Vagina (tissue), 2 donors: ENCODE results near the gene SYCP2L. TPM values are rescaled to one million over a fixed set of nuclear protein-coding genes. Genes with fewer than 3 reads are reported as not detected.
"Not testable (repeated sequence)": the region's sequence is repeated elsewhere in the genome, so short reads cannot be mapped to it uniquely, and the experiment has no call there.

Experiments
- DNase-seq, 2 donors: peaks; one replicate each; pipeline ENCODE4 v3.0.0-alpha.2; 2017; ENCODE audit errors: extremely low spot score in 2 of 2
- H3K27ac ChIP-seq: fragments of 200-600 bp; sonication (generic); one replicate; pipeline ENCODE4 v1.5.1; 2019
- H3K27me3 ChIP-seq: fragments of 200-600 bp; sonication (generic); one replicate; pipeline ENCODE4 v1.5.1; 2019
- H3K36me3 ChIP-seq, 2 donors: fragments of 200-600 bp; sonication (generic); one replicate each; pipeline ENCODE4 v1.5.1; 2017 to 2019
- H3K4me1 ChIP-seq: fragments of 200-600 bp; sonication (generic); one replicate; pipeline ENCODE4 v1.5.1; 2019
- H3K4me3 ChIP-seq, 2 donors: fragments of 200-600 bp; sonication (generic); 1 replicate in 1 of 2; 2 replicates in 1 of 2; pipeline ENCODE4 v1.5.1; 2016 to 2019
- H3K9me3 ChIP-seq: fragments of 200-600 bp; sonication (generic); one replicate; pipeline ENCODE4 v1.5.1; 2019
- CTCF ChIP-seq, 3 experiments: fragments of 450-650 bp in 2 of 3; fragments of 200-600 bp in 1 of 3; sonication (generic) in 1 of 3; IDR thresholded peaks; one replicate each; pipeline ENCODE4 v1.5.1; 2017 to 2019; ENCODE audit warnings: antibody characterized with exemption in 3 of 3, mild to moderate bottlenecking in 2 of 3, moderate library complexity in 2 of 3
- POLR2A ChIP-seq, 2 donors: fragments of 450-650 bp; IDR thresholded peaks; one replicate each; pipeline ENCODE4 v1.6.1; 2017; ENCODE audit warnings: antibody characterized with exemption in 2 of 2, mild to moderate bottlenecking in 2 of 2, moderate library complexity in 2 of 2
- POLR2AphosphoS5 ChIP-seq, 2 donors: sonication (generic); formaldehyde crosslinking; IDR thresholded peaks; one replicate each; pipeline ENCODE4 v1.9.0; 2017; ENCODE audit warnings: antibody characterized with exemption in 2 of 2, mild to moderate bottlenecking in 2 of 2, low read depth in 1 of 2; ENCODE audit not compliant: insufficient read depth in 1 of 2
- intact Hi-C: fragments of 100-400 bp; cut with DNase I; formaldehyde crosslinking; loops from one replicate; pipeline ENCODE4 v1.15.1; 2023
- total RNA-seq: library from RNA; depleted of rRNA; stranded (reverse); fragments of >200 nt; gene quantifications from one replicate; pipeline ENCODE4 v1.2.3, GENCODE V29; 2016

Gene SYCP2L
- total RNA-seq, 1 donor from 2014 or later, result 0.25 TPM

- H3K27ac ChIP-seq, result no peak overlapping the region
These were observed 9.0 kb upstream of the SYCP2L start for GRCh38 chr6:10877871-10878270.

GRCh38 chr6:10880366-10880765 lies 6.5 kb upstream of the SYCP2L start:
- H3K27me3 ChIP-seq, result peaks cover 16% of the 10 kb centered on the region
- H3K4me1 ChIP-seq, result peaks cover 14% of the 10 kb centered on the region
- H3K36me3 ChIP-seq, result no peaks in the 10 kb centered on the region
- no peaks in the 10 kb centered on the region for H3K9me3 ChIP-seq
- no peak overlapping the region for H3K4me3 ChIP-seq
- no peak for TF ChIP-seq POLR2AphosphoS5 (IDR thresholded peaks at IDR 0.05; ENCODE audit: insufficient read depth in 1 of 2, low read depth in 1 of 2)
- no peak for TF ChIP-seq POLR2A (IDR thresholded peaks at IDR 0.05)
- intact Hi-C loops, result no loop called here
- DNase-seq, result no peak
- H3K27ac ChIP-seq, result no peak overlapping the region

More at GRCh38 chr6:10877871-10878270, 9.0 kb upstream of the SYCP2L start:
- H3K4me3 ChIP-seq, result no peak overlapping the region
- no peaks in the 10 kb centered on the region for H3K36me3 ChIP-seq
- H3K4me1 ChIP-seq, result peaks cover 14% of the 10 kb centered on the region
- TF ChIP-seq POLR2A (IDR thresholded peaks at IDR 0.05) (no peak), CTCF (IDR thresholded peaks at IDR 0.05) (no peak), POLR2AphosphoS5 (IDR thresholded peaks at IDR 0.05; ENCODE audit: insufficient read depth in 1 of 2, low read depth in 1 of 2) (no peak)
- intact Hi-C loops, result no loop called here
- H3K9me3 ChIP-seq, result no peaks in the 10 kb centered on the region
- H3K27me3 ChIP-seq, result peaks cover 16% of the 10 kb centered on the region
- DNase-seq, result no peak

- H3K9me3 ChIP-seq, H3K27ac ChIP-seq, DNase-seq, H3K4me3 ChIP-seq, intact Hi-C loops, H3K36me3 ChIP-seq: not testable (repeated sequence)
- H3K4me1 ChIP-seq, result peaks cover 25% of the 10 kb centered on the region
- H3K27me3 ChIP-seq, result peaks cover 32% of the 10 kb centered on the region
These were observed 4.6 kb upstream of the SYCP2L start for GRCh38 chr6:10882253-10882630.

- no peak for DNase-seq
- Histone ChIP-seq H3K4me3 (no peak overlapping the region), H3K27ac (no peak overlapping the region), H3K4me1 (peaks cover 25% of the 10 kb centered on the region), H3K36me3 (no peaks in the 10 kb centered on the region), H3K27me3 (peaks cover 32% of the 10 kb centered on the region), H3K9me3 (no peaks in the 10 kb centered on the region)
- TF ChIP-seq CTCF (IDR thresholded peaks at IDR 0.05) (no peak), POLR2A (IDR thresholded peaks at IDR 0.05) (no peak), POLR2AphosphoS5 (IDR thresholded peaks at IDR 0.05; ENCODE audit: insufficient read depth in 1 of 2, low read depth in 1 of 2) (no peak)
- intact Hi-C loops, result no loop called here
These were observed 4.1 kb upstream of the SYCP2L start for GRCh38 chr6:10882657-10883171.

GRCh38 chr6:10883312-10884244 lies 3.3 kb upstream of the SYCP2L start:
- intact Hi-C loops, result no loop called here
- no peak overlapping the region for H3K4me3 ChIP-seq

More at GRCh38 chr6:10883312-10884244, 3.3 kb upstream of the SYCP2L start:
- TF ChIP-seq POLR2A (IDR thresholded peaks at IDR 0.05) (no peak), POLR2AphosphoS5 (IDR thresholded peaks at IDR 0.05; ENCODE audit: insufficient read depth in 1 of 2, low read depth in 1 of 2) (no peak), CTCF (IDR thresholded peaks at IDR 0.05) (no peak)
- no peaks in the 10 kb centered on the region for H3K36me3 ChIP-seq
- no peak overlapping the region for H3K27ac ChIP-seq
- no peak for DNase-seq
- peaks cover 32% of the 10 kb centered on the region for H3K27me3 ChIP-seq
- peaks cover 25% of the 10 kb centered on the region for H3K4me1 ChIP-seq
- H3K9me3 ChIP-seq, result no peaks in the 10 kb centered on the region
